Nucleus accumbens (tissue), 56 donors: ENCODE data around the gene EEF1E1.
A peak's percentile ranks its signal among the peaks of the same experiment; 100 is the strongest.
"Not testable (repeated sequence)": the region's sequence is repeated elsewhere in the genome, so short reads cannot be mapped to it uniquely, and the experiment has no call there.

Experiments used
- DNase-seq, 56 donors: peaks; one replicate each; lab custom pipeline; 2025; lab: John Stamatoyannopoulos, UW

EEF1E1 gene

GRCh38 chr6:8064638-8065518, 37.5 kb downstream of the EEF1E1 start:
- peak in 1 of 56 donors; percentile 16 for DNase-seq

GRCh38 chr6:8063761-8064637, 38.3 kb downstream of the EEF1E1 start, which contains the start of gene BLOC1S5:
BLOC1S5 (minus strand) TSS chr6:8064389; CDS start chr6:8064376, 13 bp downstream.
- DNase-seq = peak; percentile 57 to 97 (median 92)

- no peak for DNase-seq
Observed at GRCh38 chr6:8061736-8062135, 40.6 kb downstream of the EEF1E1 start.

GRCh38 chr6:8060346-8060745, 42.0 kb downstream of the EEF1E1 start:
- no peak for DNase-seq

GRCh38 chr6:8059129-8059528, 43.2 kb downstream of the EEF1E1 start:
- DNase-seq = no peak

- DNase-seq = no peak
Observed at GRCh38 chr6:8057793-8058192, 44.6 kb downstream of the EEF1E1 start.

GRCh38 chr6:8057263-8057662, 45.1 kb downstream of the EEF1E1 start:
- no peak for DNase-seq

- DNase-seq = no peak
Observed at GRCh38 chr6:8054276-8054675, 48.1 kb downstream of the EEF1E1 start.

GRCh38 chr6:8047541-8048292, 54.6 kb downstream of the EEF1E1 start:
- no peak for DNase-seq

- not testable (repeated sequence) for DNase-seq
Observed at GRCh38 chr6:8045769-8046168, 56.6 kb downstream of the EEF1E1 start.

GRCh38 chr6:8043221-8043620, 59.1 kb downstream of the EEF1E1 start:
- no peak for DNase-seq

GRCh38 chr6:8041913-8042583, 60.3 kb downstream of the EEF1E1 start:
- no peak for DNase-seq

- DNase-seq = not testable (repeated sequence)
Observed at GRCh38 chr6:8034107-8034506, 68.2 kb downstream of the EEF1E1 start.

- DNase-seq = no peak
Observed at GRCh38 chr6:8030920-8031319, 71.4 kb downstream of the EEF1E1 start.
